Islet precursor cell (in vitro differentiated cells): ENCODE results near the gene RECK.

Experiments used
- DNase-seq: peaks from one replicate; pipeline ENCODE4 v3.0.0-alpha.2; 2018

Gene RECK

DNA sequence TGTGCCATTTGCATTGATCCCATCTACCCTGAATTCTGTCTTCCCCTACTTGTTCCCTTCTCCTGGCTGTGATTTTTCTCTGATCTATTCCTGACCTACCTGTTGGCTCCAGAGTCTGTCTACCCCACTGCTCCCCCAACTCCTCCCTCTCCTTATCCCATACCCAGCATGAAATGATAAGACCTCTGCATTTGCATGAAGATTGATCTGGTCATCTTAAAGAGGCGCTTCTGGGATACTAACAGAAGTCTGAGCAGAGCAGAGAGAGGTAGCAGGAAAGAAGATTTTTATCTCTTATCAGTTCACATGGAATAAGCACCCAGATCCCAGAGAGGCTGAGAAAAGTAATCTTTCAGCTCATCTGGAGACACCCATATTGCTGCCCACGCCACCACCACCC, 81.5 kb downstream of the RECK start:
- DNase-seq: no peak

DNA sequence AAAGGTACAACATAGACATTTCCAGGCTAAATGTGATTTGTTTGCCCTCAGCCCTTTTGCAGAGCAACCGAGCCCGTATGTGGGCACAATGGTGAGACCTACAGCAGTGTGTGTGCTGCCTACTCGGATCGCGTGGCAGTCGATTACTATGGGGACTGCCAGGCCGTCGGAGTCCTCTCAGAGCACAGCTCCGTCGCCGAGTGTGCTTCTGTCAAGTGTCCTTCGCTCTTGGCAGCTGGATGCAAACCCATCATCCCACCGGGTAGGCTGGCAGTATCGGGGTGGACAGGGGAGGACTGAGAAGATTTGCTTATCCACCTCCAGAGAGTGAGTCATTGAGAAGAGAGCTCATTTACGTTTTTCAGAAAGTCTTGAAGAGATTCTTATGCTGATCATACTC, 82.0 kb downstream of the RECK start:
- no peak for DNase-seq

DNA sequence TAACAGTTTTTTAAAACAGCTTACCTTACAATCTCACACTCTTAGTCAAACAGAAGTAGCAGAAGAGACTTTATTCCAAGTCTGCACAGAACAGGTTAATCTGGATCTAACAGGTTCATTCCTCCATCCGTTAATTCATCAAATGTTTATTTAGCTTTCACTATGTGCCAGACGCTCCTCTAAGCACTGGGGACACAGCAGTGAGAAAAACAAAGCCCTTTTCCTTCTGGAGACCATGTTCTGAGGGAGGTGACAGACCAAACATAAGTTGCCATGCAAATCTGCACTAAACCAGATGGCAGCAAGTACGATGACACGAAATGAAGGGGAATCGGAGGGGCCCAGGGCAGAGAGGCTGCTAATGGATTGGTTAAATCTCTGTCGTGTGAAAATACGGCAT, 82.8 kb downstream of the RECK start:
- no peak for DNase-seq

- DNase-seq: no peak
Observed at GRCh38 chr9:36120705-36121104, 84.0 kb downstream of the RECK start.

GRCh38 chr9:36121971-36122370, 85.3 kb downstream of the RECK start:
- DNase-seq: no peak

GRCh38 chr9:36123515-36123914, 86.8 kb downstream of the RECK start:
- DNase-seq: no peak

GRCh38 chr9:36125062-36125855, 88.5 kb downstream of the RECK start:
- DNase-seq: peak; percentile 34

GRCh38 chr9:36126016-36126730, 89.5 kb downstream of the RECK start:
- peak; percentile 49 for DNase-seq

DNA sequence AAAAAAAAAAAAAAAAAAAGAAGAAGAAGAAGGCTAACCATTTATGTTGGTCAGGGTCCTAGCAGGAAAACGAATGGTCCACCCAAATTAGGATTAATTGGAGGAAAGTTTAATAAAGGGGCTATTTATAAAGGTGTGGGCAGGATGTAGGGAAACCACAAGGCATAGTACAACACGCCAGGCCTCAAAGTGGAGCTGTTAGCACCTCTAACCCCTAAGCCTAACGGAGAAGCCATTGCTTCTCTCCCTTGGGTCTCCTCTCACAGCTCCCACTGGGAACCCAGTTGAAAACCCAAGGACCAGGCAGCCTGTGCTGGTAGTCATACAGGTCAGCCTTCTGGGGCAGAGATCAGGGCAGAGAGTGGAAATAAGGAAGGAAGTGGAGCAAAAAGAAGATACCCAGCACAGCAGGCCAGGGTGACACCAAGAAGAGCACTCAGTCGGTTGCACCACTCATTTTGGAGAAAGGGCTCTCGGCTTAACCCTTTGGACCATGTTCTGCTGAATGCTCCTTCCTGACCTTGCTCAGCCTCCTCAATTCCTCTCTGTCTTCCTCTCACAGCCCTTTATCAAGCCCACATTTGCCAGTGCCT, 91.0 kb downstream of the RECK start:
- DNase-seq: peak; percentile 33

DNA sequence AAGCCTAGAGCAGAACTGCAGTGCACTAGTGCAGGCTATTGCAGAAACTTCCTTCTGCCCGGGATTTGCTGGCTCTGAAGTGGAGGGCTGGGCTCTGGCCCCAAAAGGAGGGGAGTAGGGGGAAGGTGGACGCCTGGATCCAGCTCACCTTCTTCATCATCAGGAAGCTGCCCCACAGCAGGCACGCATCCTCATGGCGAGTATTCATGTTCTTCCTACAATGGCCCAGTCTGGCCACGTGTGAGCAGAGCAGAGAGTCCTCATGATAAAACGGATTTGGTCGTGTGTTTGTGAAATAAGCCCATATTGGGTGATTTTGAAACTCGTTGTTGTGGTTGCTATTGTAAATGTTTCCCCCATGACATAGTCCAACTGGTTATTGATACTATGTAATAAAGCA, 91.6 kb downstream of the RECK start:
- DNase-seq: no peak

GRCh38 chr9:36129139-36129538, 92.4 kb downstream of the RECK start:
- DNase-seq: peak; percentile 12

DNA sequence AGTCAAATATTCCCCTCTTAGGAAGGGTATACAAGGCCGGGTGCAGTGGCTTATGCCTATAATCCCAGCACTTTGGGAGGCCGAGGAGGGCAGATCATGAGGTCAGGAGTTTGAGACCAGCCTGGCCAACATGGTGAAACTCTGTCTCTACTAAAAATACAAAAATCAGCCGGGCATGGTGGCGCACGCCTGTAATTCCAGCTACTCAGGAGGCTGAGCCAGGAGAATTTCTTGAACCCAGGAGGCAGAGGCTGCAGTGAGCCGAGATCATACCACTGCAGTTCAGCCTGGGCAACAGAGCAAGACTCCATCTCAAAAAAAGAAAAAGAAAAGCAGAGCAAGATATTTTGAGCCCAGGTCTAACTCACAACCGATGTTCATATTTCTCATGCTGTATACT, 95.0 kb downstream of the RECK start:
- peak; percentile 5 for DNase-seq

DNA sequence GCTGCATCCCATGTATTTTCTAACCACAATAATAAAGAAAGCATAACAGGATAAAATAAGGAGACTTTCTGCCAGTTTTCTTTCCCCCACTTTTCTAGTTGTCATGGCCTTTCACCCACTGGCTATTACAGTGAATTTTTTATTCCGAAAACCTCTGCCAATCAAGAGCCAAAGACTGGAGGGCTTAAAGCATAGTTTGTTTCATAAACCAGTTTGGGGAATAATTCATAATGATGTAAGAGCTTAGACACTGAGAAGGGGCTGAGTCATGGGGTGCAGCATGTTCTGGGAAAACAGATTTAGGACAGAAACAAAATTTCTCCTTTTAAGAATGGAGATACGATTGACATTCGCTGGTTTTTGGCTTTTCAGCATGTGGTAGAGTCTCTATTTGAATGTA, 95.4 kb downstream of the RECK start:
- no peak for DNase-seq

DNA sequence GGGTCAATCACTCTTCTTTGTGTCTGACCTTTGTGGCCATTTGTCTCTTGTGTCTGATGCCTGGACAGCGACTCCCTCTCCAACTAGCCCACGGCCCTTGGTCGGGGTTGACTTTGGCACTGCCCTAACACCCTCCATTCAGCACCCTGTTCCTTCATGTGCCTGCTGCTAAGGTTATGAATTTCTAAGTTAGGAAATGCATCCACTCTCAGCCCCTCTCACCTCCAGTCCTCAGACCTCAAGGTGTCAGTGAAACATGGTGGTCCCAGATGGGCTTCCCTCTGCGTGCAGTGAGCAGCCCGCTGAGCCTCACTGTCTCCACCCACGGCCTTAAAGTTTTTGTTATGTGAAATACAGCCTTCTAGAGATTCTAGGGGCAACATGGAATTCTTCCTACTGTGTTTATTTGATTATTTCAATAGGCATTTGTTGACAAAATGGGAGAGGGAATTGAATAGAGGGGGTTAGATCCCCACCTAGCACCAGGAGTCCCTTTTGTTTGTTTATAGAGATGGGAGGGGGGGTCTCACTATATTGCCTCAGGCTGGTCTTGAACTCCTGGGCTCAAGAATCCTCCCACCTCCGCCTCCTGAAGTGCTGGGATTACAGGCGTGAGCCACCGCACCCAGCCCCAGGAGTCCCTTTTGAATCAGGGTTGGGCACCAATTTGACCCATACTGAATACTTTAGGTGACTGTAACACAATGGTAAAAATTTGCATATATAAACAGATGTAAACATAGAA, 98.2 kb downstream of the RECK start:
- peak; percentile 35 for DNase-seq

DNA sequence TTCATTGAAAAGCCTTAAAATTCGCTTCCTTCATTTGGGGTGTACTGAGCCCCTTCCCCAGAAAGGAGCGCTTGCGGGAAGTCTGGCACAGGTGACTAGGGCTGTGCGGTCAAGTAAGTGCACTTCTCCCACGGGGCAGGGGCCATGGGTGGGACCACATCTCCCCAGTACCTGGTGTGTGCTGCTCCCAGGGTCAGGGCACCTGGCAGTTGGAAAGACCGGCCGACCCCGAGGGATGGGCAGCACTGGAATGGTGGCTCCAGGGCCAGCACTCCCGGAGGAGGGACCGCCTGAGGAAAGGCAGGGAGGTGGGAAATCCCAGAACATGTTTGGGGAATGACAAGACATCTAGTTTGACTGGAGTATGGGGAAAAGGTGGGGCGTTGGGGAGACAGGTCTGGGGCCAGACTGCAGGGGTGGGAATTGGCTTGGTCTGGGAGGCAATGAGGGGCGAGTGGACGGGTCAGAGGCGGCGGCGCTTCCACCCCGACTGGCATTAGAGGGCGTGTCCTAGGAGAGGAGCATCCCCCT, 99.1 kb downstream of the RECK start:
- no peak for DNase-seq

DNA sequence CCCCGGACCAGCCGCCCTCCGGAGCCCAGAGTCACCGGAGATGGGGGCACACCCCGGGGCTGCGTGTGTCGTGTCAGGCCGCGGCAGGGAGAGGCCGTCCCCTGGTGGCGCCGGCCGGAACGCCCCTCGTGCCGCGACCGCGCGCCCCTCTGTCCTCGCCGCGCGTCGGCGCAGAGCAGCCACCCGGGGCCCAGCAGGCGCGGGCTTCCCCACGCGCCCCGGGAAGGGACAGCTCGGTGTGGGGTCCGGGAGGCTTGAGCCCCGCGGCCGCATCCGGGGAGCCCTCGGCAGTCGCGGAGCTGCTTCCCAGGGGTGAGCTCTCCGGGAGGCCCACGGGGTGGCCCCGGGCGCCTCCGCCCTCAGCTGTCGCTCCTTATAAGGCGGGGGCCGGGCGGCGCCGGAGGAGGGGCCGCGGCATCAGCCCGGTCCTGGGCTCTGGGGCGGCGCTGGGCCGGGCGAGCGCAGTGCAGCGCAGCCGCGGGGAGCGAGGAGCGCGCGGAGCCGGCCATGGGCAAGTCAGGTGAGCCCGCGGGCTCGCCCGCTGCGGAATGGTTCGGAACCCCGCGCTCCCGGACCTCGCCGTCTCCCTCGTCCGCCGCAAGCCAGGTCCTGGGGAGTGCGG, 99.7 kb downstream of the RECK start, which contains the start of gene GLIPR2:
Gene GLIPR2 (plus strand): TSS at position 462 of the 622 bp plus-strand sequence. CDS start 46 bp downstream, at position 508.
- DNase-seq: peak; percentile 86

- no peak for DNase-seq
Observed at GRCh38 chr9:36136894-36137391, 100.2 kb downstream of the RECK start.

- DNase-seq: peak; percentile 65
Observed at GRCh38 chr9:36137392-36138004, 100.8 kb downstream of the RECK start.

DNA sequence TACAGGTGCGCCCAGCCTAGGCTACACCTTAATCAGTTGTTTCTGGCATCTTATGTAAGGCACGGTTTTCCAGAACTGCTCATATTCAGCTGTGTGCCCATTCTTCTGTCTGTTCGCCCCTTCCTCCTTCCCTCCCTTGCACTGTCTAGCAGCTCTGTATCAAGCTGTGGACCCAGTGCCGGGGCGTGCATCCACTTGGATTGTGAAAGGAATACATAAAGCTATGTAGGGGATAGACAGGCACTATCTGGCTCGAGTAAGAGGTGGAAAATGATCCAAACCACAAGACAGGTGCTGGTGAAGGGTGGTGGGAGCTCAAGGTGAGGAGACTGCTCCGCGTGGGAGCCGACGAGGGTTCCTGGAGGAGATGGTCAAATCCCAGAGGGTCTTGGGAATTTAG, 101.8 kb downstream of the RECK start:
- no peak for DNase-seq

- DNase-seq: no peak
Observed at GRCh38 chr9:36138901-36139300, 102.2 kb downstream of the RECK start.
